GM12878 (cell line): ENCODE data around the gene ANGEL1. TPM values are rescaled to one million over a fixed set of nuclear protein-coding genes. Genes with fewer than 3 reads are reported as not detected.

Experiments used
- ATAC-seq: fragments of 200-7000 bp; cut with Tn5 transposase; 3 replicates; pipeline ENCODE4 v1.9.1; 2020; ENCODE audit warnings: mild to moderate bottlenecking, moderate library complexity
- BruUV-seq: library from RNA; stranded (reverse); fragments of 400-500 nt; replicated peaks from 2 replicates; lab custom pipeline; 2021; lab: Mats Ljungman, UMichigan
- CTCF ChIA-PET: fragments of 300-600 bp; sonication (Branson Sonifier 250); formaldehyde crosslinking; extraction: SDS; loops from one replicate; lab custom pipeline; 2021; ENCODE audit warnings: inconsistent platforms; lab: Yijun Ruan, JAX
- POLR2A ChIA-PET: fragments of 350-600 bp; formaldehyde crosslinking; extraction: SDS; loops from one replicate; lab custom pipeline; 2021; ENCODE audit warnings: inconsistent platforms; lab: Charles Lee
- RAD21 ChIA-PET: fragments of 300-600 bp; sonication (Branson Sonifier 250); formaldehyde crosslinking; loops from one replicate; lab custom pipeline; 2023; ENCODE audit warnings: antibody characterized with exemption; ENCODE audit not compliant: unreplicated experiment; lab: Charles Lee
- SMC1A ChIA-PET: fragments of 300-600 bp; sonication (Branson Sonifier 250); formaldehyde crosslinking; loops from one replicate; lab custom pipeline; 2023; ENCODE audit not compliant: unreplicated experiment, uncharacterized antibody; lab: Charles Lee
- DNase-seq: peaks from one replicate; pipeline ENCODE4 v3.0.0-alpha.2; 2011; ENCODE audit warnings: low read depth, low spot score
- FAIRE-seq: peaks from 3 replicates; lab custom pipeline; 2011; peaks lifted over from hg19 to GRCh38; lab: Jason Lieb, UNC
- H2AFZ ChIP-seq: 2 replicates; pipeline ENCODE4 v1.6.0; 2011; ENCODE audit warnings: low read depth, low read length, control low read depth; ENCODE audit not compliant: control insufficient read depth
- H3K27ac ChIP-seq: 2 replicates; pipeline ENCODE4 v1.5.1; 2011; ENCODE audit warnings: control low read depth; ENCODE audit not compliant: control insufficient read depth, insufficient read depth
- H3K27me3 ChIP-seq, 2 experiments: replicated peaks in 1 of 2; 2 replicates each; pipeline versions ENCODE4 v1.6.0 to v1.6.1; 2011; ENCODE audit warnings: low read length in 1 of 2; ENCODE audit not compliant: control insufficient read depth in 2 of 2, insufficient read depth in 2 of 2
- H3K36me3 ChIP-seq, 2 experiments: 2 replicates each; pipeline ENCODE4 v1.5.1; 2011; ENCODE audit warnings: low read length in 1 of 2; ENCODE audit not compliant: control insufficient read depth in 2 of 2, insufficient read depth in 2 of 2
- H3K4me1 ChIP-seq: 2 replicates; pipeline ENCODE4 v1.6.1; 2011; ENCODE audit warnings: mild to moderate bottlenecking, low read length, moderate library complexity, mixed read lengths; ENCODE audit not compliant: control insufficient read depth, insufficient read depth
- H3K4me2 ChIP-seq: 2 replicates; pipeline ENCODE4 v1.6.0; 2011; ENCODE audit warnings: control low read depth; ENCODE audit not compliant: control insufficient read depth, insufficient read depth
- H3K4me3 ChIP-seq: fragments of 200-600 bp; sonication (generic); 2 replicates; pipeline ENCODE4 v1.5.1; 2016
- H3K79me2 ChIP-seq: 2 replicates; pipeline ENCODE4 v1.6.0; 2011; ENCODE audit warnings: low read length; ENCODE audit not compliant: control insufficient read depth, insufficient read depth
- H3K9ac ChIP-seq: 2 replicates; pipeline ENCODE4 v1.8.0; 2011; ENCODE audit warnings: low read length, control low read depth, mixed read lengths; ENCODE audit not compliant: control insufficient read depth, insufficient read depth
- H3K9me3 ChIP-seq: replicated peaks from 3 replicates; pipeline ENCODE4 v1.5.1; 2011; ENCODE audit warnings: mild to moderate bottlenecking, low read length; ENCODE audit not compliant: control insufficient read depth, insufficient read depth
- H4K20me1 ChIP-seq: 2 replicates; pipeline ENCODE4 v1.6.0; 2011; ENCODE audit not compliant: control insufficient read depth, insufficient read depth
- CBX5 ChIP-seq: sonication (generic); IDR thresholded peaks from 2 replicates; pipeline ENCODE4 v1.6.1; 2016; ENCODE audit warnings: low read depth, moderate library complexity, mild to moderate bottlenecking, inconsistent platforms
- ETV6 ChIP-seq, 2 experiments: fragments of 450-650 bp in 1 of 2; IDR thresholded peaks in 1 of 2; conservative IDR thresholded peaks in 1 of 2; 2 replicates each; pipeline ENCODE4 v1.6.1; 2014; ENCODE audit warnings: antibody characterized with exemption in 1 of 2, borderline replicate concordance in 1 of 2, low read depth in 1 of 2, mild to moderate bottlenecking in 1 of 2, moderate library complexity in 1 of 2
- ZNF207 ChIP-seq: fragments of 450-650 bp; IDR thresholded peaks from 2 replicates; pipeline ENCODE4 v1.6.1; 2014; ENCODE audit warnings: antibody characterized with exemption, mild to moderate bottlenecking, borderline replicate concordance
- ZSCAN29 ChIP-seq: fragments of 450-650 bp; IDR thresholded peaks from 2 replicates; pipeline ENCODE4 v1.6.1; 2017; ENCODE audit warnings: mild to moderate bottlenecking, moderate library complexity
- WGBS: methylation state at CpG from one replicate; pipeline ENCODE4 v1.1.6; 2016; ENCODE audit warnings: low lambda C conversion rate; ENCODE audit not compliant: insufficient replicate concordance, insufficient coverage; ENCODE audit errors: missing lambda C conversion rate; 5-methylcytosine and 5-hydroxymethylcytosine counted together
- in situ Hi-C: fragments of 300-500 bp; cut with MboI; formaldehyde crosslinking; loops from 9 replicates; pipeline ENCODE4 v1.14.3; 2018; ENCODE audit warnings: mixed read lengths
- intact Hi-C: fragments of 100-400 bp; cut with micrococcal nuclease; formaldehyde crosslinking; loops from one replicate; pipeline ENCODE4 v1.14.2; 2022; ENCODE audit not compliant: unreplicated experiment
- polyA plus RNA-seq, 11 experiments: library from polyadenylated mRNA; depleted of rRNA in 4 of 11; unstranded in 6 of 11; stranded (reverse) in 5 of 11; fragments of >200 nt; fragmentation: Nextera tagmentation in 4 of 11; fragmentation: Illumina TruSeq in 1 of 11; extraction: Ambion mirVana in 4 of 11; extraction: Trizol in 1 of 11; gene quantifications; 1 replicate in 1 of 11; 2 replicates in 10 of 11; pipeline versions ENCODE4 v1.2.1 to v1.2.3, GENCODE V29; 2011 to 2016; ENCODE audit warnings: inconsistent platforms in 2 of 11, missing spikeins in 2 of 11, low read depth in 1 of 11
- total RNA-seq, 4 experiments: library from RNA; depleted of rRNA in 3 of 4; stranded (reverse); fragments of >200 nt in 3 of 4; fragmentation: Illumina TruSeq in 1 of 4; extraction: Trizol in 1 of 4; gene quantifications; 2 replicates each; pipeline versions ENCODE4 v1.2.1 to v1.2.3, GENCODE V29; 2013 to 2021
- TF ChIP-seq, protein P1 (sequence below): fragments of 450-650 bp; IDR thresholded peaks from 2 replicates; pipeline ENCODE4 v1.6.1; 2018; ENCODE audit warnings: borderline replicate concordance, mild to moderate bottlenecking; ENCODE audit not compliant: partially characterized antibody

Gene ANGEL1
- total and polyA plus RNA-seq, 10 of the 15 experiments (the other 5 are each of a cell fraction or from before 2014, with no cell fraction given): 1.7 to 29.7 (median 12.3) TPM

DNA sequence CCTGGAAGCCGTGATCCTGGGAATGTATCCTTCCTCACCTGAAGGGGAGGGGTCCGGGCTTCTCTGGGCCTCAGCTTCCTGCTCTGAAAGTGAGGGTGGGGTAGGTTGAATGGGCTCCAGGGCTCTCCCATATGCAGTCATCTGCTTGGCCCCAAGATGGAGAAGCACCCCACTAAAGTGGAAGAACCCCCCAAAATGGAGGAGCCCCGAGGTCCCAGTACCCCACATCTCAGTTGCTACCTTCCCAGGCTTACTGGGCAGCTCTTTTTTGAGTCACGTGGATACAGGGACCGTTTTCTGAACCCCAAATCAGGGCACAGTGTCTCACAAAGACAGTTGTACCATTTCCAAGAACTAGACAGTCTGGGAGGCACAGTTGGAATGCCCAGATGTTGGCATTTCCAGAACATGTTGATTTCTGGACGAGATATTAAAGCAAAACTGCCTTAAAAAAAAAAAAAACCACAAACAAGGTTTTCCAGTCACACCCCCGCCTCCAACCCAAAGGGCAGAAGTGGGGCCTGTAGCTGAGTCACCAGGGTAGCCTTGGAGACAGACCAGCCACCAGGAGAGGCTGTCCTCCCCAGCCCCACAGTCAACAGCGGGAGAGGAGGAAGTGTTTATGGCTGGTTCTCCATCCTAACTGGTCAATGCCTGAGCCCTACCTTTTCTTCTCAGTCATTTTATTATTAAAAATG is 39.3 kb downstream of the ANGEL1 start:
- Histone ChIP-seq H3K4me3 (no peak overlapping the region), H3K27ac (no peak overlapping the region), H3K4me2 (no peak overlapping the region), H3K36me3 (no peaks in the 10 kb centered on the region), H3K9me3 (no peaks in the 10 kb centered on the region), H2AFZ (no peak overlapping the region), H3K27me3 (no peaks in the 10 kb centered on the region), H4K20me1 (no peaks in the 10 kb centered on the region; the same call in 1 of the 2 replicates), H3K79me2 (no peaks in the 10 kb centered on the region), H3K4me1 (peaks cover 6% of the 10 kb centered on the region), H3K9ac (no peak overlapping the region)
- in situ Hi-C loops: no loop called here
- intact Hi-C loops: no loop called here
- RAD21 ChIA-PET: no interaction called here
- SMC1A ChIA-PET: interaction anchor here (0.8 kb wide), 1 partner anchor 63 kb away, joined by 3 read pairs; no protein-coding TSS in a partner anchor
- TF ChIP-seq ETV6 (conservative IDR thresholded peaks at IDR 0.05 in 1 of 2, IDR thresholded peaks at IDR 0.05 in 1 of 2; ENCODE audit: borderline replicate concordance in 1 of 2, low read depth in 1 of 2) (no peak), ZNF207 (no peak), ZSCAN29 (no peak), CBX5 (no peak)
- TF ChIP-seq, protein P1, sequence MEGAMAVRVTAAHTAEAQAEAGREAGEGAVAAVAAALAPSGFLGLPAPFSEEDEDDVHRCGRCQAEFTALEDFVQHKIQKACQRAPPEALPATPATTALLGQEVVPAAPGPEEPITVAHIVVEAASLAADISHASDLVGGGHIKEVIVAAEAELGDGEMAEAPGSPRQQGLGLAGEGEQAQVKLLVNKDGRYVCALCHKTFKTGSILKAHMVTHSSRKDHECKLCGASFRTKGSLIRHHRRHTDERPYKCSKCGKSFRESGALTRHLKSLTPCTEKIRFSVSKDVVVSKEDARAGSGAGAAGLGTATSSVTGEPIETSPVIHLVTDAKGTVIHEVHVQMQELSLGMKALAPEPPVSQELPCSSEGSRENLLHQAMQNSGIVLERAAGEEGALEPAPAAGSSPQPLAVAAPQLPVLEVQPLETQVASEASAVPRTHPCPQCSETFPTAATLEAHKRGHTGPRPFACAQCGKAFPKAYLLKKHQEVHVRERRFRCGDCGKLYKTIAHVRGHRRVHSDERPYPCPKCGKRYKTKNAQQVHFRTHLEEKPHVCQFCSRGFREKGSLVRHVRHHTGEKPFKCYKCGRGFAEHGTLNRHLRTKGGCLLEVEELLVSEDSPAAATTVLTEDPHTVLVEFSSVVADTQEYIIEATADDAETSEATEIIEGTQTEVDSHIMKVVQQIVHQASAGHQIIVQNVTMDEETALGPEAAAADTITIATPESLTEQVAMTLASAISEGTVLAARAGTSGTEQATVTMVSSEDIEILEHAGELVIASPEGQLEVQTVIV: no peak
- 5% methylated on average over 8 of the region's 8 CpGs for WGBS
- DNase-seq: no peak
- POLR2A ChIA-PET: interaction anchor here (1.3 kb wide), 1 partner anchor 10 kb away, joined by 3 read pairs; no protein-coding TSS in a partner anchor
- ATAC-seq: peak; percentile 49
- CTCF ChIA-PET: interaction anchor here (0.6 to 2.3 kb wide), 5 partner anchors 12 to 63 kb away, joined by 3 to 11 read pairs (median 4); partner anchors contain the start of gene ANGEL1
- no TSS peak for BruUV-seq
- no peak for FAIRE-seq
